ENCODE data around the gene CH25H. TPM values are rescaled to one million over a fixed set of nuclear protein-coding genes. Genes with fewer than 3 reads are reported as not detected.
"Not testable (repeated sequence)": the region's sequence is repeated elsewhere in the genome, so short reads cannot be mapped to it uniquely, and the experiment has no call there.

The CH25H gene
- total RNA-seq, 2 experiments from 2014 or later: not detected

- no peaks in the 10 kb centered on the region for H3K36me3 Mint-ChIP-seq (ENCODE audit: low read depth)
- H3K9me3 Mint-ChIP-seq: no peaks in the 10 kb centered on the region
- H3K4me3 Mint-ChIP-seq: peak overlapping the region; percentile 71
- ChIA-PET POLR2A (interaction anchor here (1.1 to 2.8 kb wide), 5 partner anchors 95 to 327 kb away, joined by 3 to 16 read pairs (median 3); partner anchors contain the start of genes FAS, IFIT2 and STAMBPL1), CTCF (interaction anchor here (1.1 to 6.0 kb wide), 9 partner anchors 9 to 375 kb away, joined by 3 to 49 read pairs (median 7); no protein-coding TSS in a partner anchor)
- DNase-seq: peak; percentile 41
- peaks cover 21% of the 10 kb centered on the region for H3K4me1 Mint-ChIP-seq
- H3K27ac Mint-ChIP-seq: peak overlapping the region; percentile 2
- peaks cover 32% of the 10 kb centered on the region for H3K27me3 Mint-ChIP-seq
These were observed 526 bp downstream of the CH25H start for GRCh38 chr10:89206402-89207180.

GRCh38 chr10:89204621-89205185 is 2.4 kb downstream of the CH25H start:
- H3K9me3 Mint-ChIP-seq: no peaks in the 10 kb centered on the region
- POLR2A ChIA-PET: no interaction called here
- CTCF ChIA-PET: interaction anchor here (1.6 to 1.7 kb wide), 2 partner anchors 175 to 270 kb away, joined by 3 to 5 read pairs; no protein-coding TSS in a partner anchor

GRCh38 chr10:89203237-89203636 is 3.9 kb downstream of the CH25H start:
- H3K9me3 Mint-ChIP-seq: no peaks in the 10 kb centered on the region
- DNase-seq: no peak
- H3K4me1 Mint-ChIP-seq: peaks cover 19% of the 10 kb centered on the region
- CTCF ChIA-PET: no interaction called here
- POLR2A ChIA-PET: no interaction called here
- peaks cover 8% of the 10 kb centered on the region for H3K27me3 Mint-ChIP-seq
- no peak overlapping the region for H3K27ac Mint-ChIP-seq
- no peaks in the 10 kb centered on the region for H3K36me3 Mint-ChIP-seq (ENCODE audit: low read depth)
- no peak overlapping the region for H3K4me3 Mint-ChIP-seq

More at GRCh38 chr10:89204621-89205185, 2.4 kb downstream of the CH25H start:
- no peak overlapping the region for H3K27ac Mint-ChIP-seq
- H3K27me3 Mint-ChIP-seq: peaks cover 21% of the 10 kb centered on the region
- no peak for DNase-seq
- no peak overlapping the region for H3K4me3 Mint-ChIP-seq
- H3K36me3 Mint-ChIP-seq (ENCODE audit: low read depth): no peaks in the 10 kb centered on the region
- H3K4me1 Mint-ChIP-seq: peaks cover 21% of the 10 kb centered on the region

- CTCF ChIA-PET: interaction anchor here (0.7 to 1.2 kb wide), 2 partner anchors 12 to 16 kb away, joined by 3 read pairs; no protein-coding TSS in a partner anchor
- Mint-ChIP-seq H3K36me3 (ENCODE audit: low read depth) (no peaks in the 10 kb centered on the region), H3K9me3 (no peaks in the 10 kb centered on the region), H3K27ac (no peak overlapping the region), H3K27me3 (peaks cover 3% of the 10 kb centered on the region), H3K4me1 (peaks cover 10% of the 10 kb centered on the region), H3K4me3 (no peak overlapping the region)
- DNase-seq: no peak
- POLR2A ChIA-PET: no interaction called here
These were observed 5.1 kb downstream of the CH25H start for GRCh38 chr10:89202033-89202425.

- Mint-ChIP-seq H3K9me3 (no peaks in the 10 kb centered on the region), H3K4me3 (no peak overlapping the region)
These were observed 5.6 kb downstream of the CH25H start for GRCh38 chr10:89201345-89202032.

GRCh38 chr10:89197473-89197872 is 9.6 kb downstream of the CH25H start:
- ChIA-PET POLR2A (no interaction called here), CTCF (interaction anchor here (1.4 to 1.6 kb wide), 2 partner anchors 10 to 264 kb away, joined by 3 to 4 read pairs; no protein-coding TSS in a partner anchor)
- Mint-ChIP-seq H3K27ac (no peak overlapping the region), H3K4me1 (peaks cover 4% of the 10 kb centered on the region), H3K9me3 (no peaks in the 10 kb centered on the region), H3K27me3 (peaks cover 9% of the 10 kb centered on the region), H3K36me3 (ENCODE audit: low read depth) (no peaks in the 10 kb centered on the region), H3K4me3 (no peak overlapping the region)
- no peak for DNase-seq

More at GRCh38 chr10:89201345-89202032, 5.6 kb downstream of the CH25H start:
- Mint-ChIP-seq H3K4me1 (peaks cover 5% of the 10 kb centered on the region), H3K36me3 (ENCODE audit: low read depth) (no peaks in the 10 kb centered on the region), H3K27ac (no peak overlapping the region), H3K27me3 (peaks cover 3% of the 10 kb centered on the region)
- DNase-seq: no peak
- POLR2A ChIA-PET: no interaction called here
- CTCF ChIA-PET: interaction anchor here (0.7 to 1.2 kb wide), 2 partner anchors 13 to 16 kb away, joined by 3 read pairs; no protein-coding TSS in a partner anchor

- POLR2A ChIA-PET, CTCF ChIA-PET: not testable (repeated sequence)
- peaks cover 21% of the 10 kb centered on the region for H3K27me3 Mint-ChIP-seq
These were observed 15.8 kb downstream of the CH25H start for GRCh38 chr10:89191301-89191700.

GRCh38 chr10:89189211-89189734 is 17.8 kb downstream of the CH25H start:
- no peaks in the 10 kb centered on the region for H3K9me3 Mint-ChIP-seq

More at GRCh38 chr10:89191301-89191700, 15.8 kb downstream of the CH25H start:
- DNase-seq; H3K27ac Mint-ChIP-seq; H3K4me1 Mint-ChIP-seq; H3K9me3 Mint-ChIP-seq; H3K36me3 Mint-ChIP-seq (ENCODE audit: low read depth); H3K4me3 Mint-ChIP-seq: not testable (repeated sequence)

GRCh38 chr10:89185658-89186057 is 21.5 kb downstream of the CH25H start:
- Mint-ChIP-seq H3K36me3 (ENCODE audit: low read depth) (peaks cover 2% of the 10 kb centered on the region), H3K4me3 (no peak overlapping the region), H3K9me3 (no peaks in the 10 kb centered on the region), H3K4me1 (no peaks in the 10 kb centered on the region), H3K27me3 (peaks cover 15% of the 10 kb centered on the region), H3K27ac (no peak overlapping the region)
- POLR2A ChIA-PET: no interaction called here
- CTCF ChIA-PET: interaction anchor here (1.3 kb wide), 1 partner anchor 32 kb away, joined by 4 read pairs; no protein-coding TSS in a partner anchor
- DNase-seq: no peak

More at GRCh38 chr10:89189211-89189734, 17.8 kb downstream of the CH25H start:
- H3K4me1 Mint-ChIP-seq: peaks cover 4% of the 10 kb centered on the region
- ChIA-PET POLR2A (no interaction called here), CTCF (no interaction called here)
- H3K4me3 Mint-ChIP-seq: no peak overlapping the region
- H3K27me3 Mint-ChIP-seq: peaks cover 22% of the 10 kb centered on the region
- H3K36me3 Mint-ChIP-seq (ENCODE audit: low read depth): peaks cover 2% of the 10 kb centered on the region
- no peak overlapping the region for H3K27ac Mint-ChIP-seq
- no peak for DNase-seq

- POLR2A ChIA-PET: no interaction called here
- H3K27ac Mint-ChIP-seq: no peak overlapping the region
These were observed 22.5 kb downstream of the CH25H start for GRCh38 chr10:89184638-89185037.

GRCh38 chr10:89183571-89183970 is 23.5 kb downstream of the CH25H start:
- H3K4me3 Mint-ChIP-seq: no peak overlapping the region
- H3K27me3 Mint-ChIP-seq: peaks cover 15% of the 10 kb centered on the region
- H3K4me1 Mint-ChIP-seq: no peaks in the 10 kb centered on the region
- peaks cover 2% of the 10 kb centered on the region for H3K36me3 Mint-ChIP-seq (ENCODE audit: low read depth)
- DNase-seq: no peak
- ChIA-PET POLR2A (no interaction called here), CTCF (interaction anchor here (1.1 kb wide), 1 partner anchor 34 kb away, joined by 3 read pairs; no protein-coding TSS in a partner anchor)
- H3K9me3 Mint-ChIP-seq: no peaks in the 10 kb centered on the region
- no peak overlapping the region for H3K27ac Mint-ChIP-seq

More at GRCh38 chr10:89184638-89185037, 22.5 kb downstream of the CH25H start:
- CTCF ChIA-PET: interaction anchor here (1.3 kb wide), 1 partner anchor 33 kb away, joined by 4 read pairs; no protein-coding TSS in a partner anchor
- no peaks in the 10 kb centered on the region for H3K9me3 Mint-ChIP-seq
- peaks cover 2% of the 10 kb centered on the region for H3K36me3 Mint-ChIP-seq (ENCODE audit: low read depth)
- H3K4me3 Mint-ChIP-seq: no peak overlapping the region
- H3K27me3 Mint-ChIP-seq: peaks cover 15% of the 10 kb centered on the region
- no peaks in the 10 kb centered on the region for H3K4me1 Mint-ChIP-seq
- no peak for DNase-seq

GRCh38 chr10:89182894-89183293 is 24.2 kb downstream of the CH25H start:
- ChIA-PET POLR2A (no interaction called here), CTCF (interaction anchor here (1.1 kb wide), 1 partner anchor 35 kb away, joined by 3 read pairs; no protein-coding TSS in a partner anchor)
- Mint-ChIP-seq H3K4me3 (no peak overlapping the region), H3K36me3 (ENCODE audit: low read depth) (peaks cover 2% of the 10 kb centered on the region), H3K4me1 (no peaks in the 10 kb centered on the region), H3K27ac (no peak overlapping the region), H3K9me3 (no peaks in the 10 kb centered on the region), H3K27me3 (peaks cover 15% of the 10 kb centered on the region)
- DNase-seq: no peak
